Thoracic aorta (tissue), 2 donors: Measurements from ENCODE around the gene TGIF2. TPM values are rescaled to one million over a fixed set of nuclear protein-coding genes. Genes with fewer than 3 reads are reported as not detected.
"Not testable (repeated sequence)": the region's sequence is repeated elsewhere in the genome, so short reads cannot be mapped to it uniquely, and the experiment has no call there.

Experiments used
- ATAC-seq: fragments of 150-250 bp; one replicate; pipeline ENCODE4 v1.8.0; 2017; ENCODE audit warnings: low read depth; ENCODE audit not compliant: insufficient number of reproducible peaks, low FRiP score
- DNase-seq: peaks from one replicate; pipeline ENCODE4 v3.0.0-alpha.2; 2020; ENCODE audit warnings: low spot score
- H3K27ac ChIP-seq, 2 donors: fragments of 200-600 bp; sonication (generic); 1 replicate in 1 of 2; 2 replicates in 1 of 2; pipeline ENCODE4 v1.5.1; 2016; ENCODE audit warnings: mild to moderate bottlenecking in 2 of 2, moderate library complexity in 2 of 2
- H3K27me3 ChIP-seq: fragments of 200-600 bp; sonication (generic); replicated peaks from 2 replicates; pipeline ENCODE4 v1.6.0; 2016; ENCODE audit warnings: mild to moderate bottlenecking; ENCODE audit not compliant: insufficient read depth
- H3K36me3 ChIP-seq: fragments of 200-600 bp; sonication (generic); one replicate; pipeline ENCODE4 v1.5.1; 2016
- H3K4me1 ChIP-seq, 2 donors: fragments of 200-600 bp; sonication (generic); 1 replicate in 1 of 2; 2 replicates in 1 of 2; pipeline versions ENCODE4 v1.5.1 to v1.6.0; 2016; ENCODE audit warnings: low read depth in 2 of 2, mild to moderate bottlenecking in 1 of 2; ENCODE audit not compliant: control insufficient read depth in 1 of 2
- H3K4me3 ChIP-seq: fragments of 200-600 bp; sonication (generic); 2 replicates; pipeline ENCODE4 v1.5.1; 2016; ENCODE audit warnings: mild to moderate bottlenecking
- H3K9me3 ChIP-seq: fragments of 200-600 bp; sonication (generic); 2 replicates; pipeline ENCODE4 v1.5.1; 2016
- CTCF ChIP-seq: fragments of 200-600 bp; sonication (generic); IDR thresholded peaks from one replicate; pipeline ENCODE4 v1.5.1; 2019; ENCODE audit warnings: antibody characterized with exemption
- total RNA-seq, 2 donors: library from RNA; depleted of rRNA; stranded (reverse); fragments of >200 nt; gene quantifications; one replicate each; pipeline versions ENCODE4 v1.1.0 to v1.2.3, GENCODE V29; 2016

TGIF2 gene
- total RNA-seq, 2 donors from 2014 or later: 13.4 to 14.2 TPM

DNA sequence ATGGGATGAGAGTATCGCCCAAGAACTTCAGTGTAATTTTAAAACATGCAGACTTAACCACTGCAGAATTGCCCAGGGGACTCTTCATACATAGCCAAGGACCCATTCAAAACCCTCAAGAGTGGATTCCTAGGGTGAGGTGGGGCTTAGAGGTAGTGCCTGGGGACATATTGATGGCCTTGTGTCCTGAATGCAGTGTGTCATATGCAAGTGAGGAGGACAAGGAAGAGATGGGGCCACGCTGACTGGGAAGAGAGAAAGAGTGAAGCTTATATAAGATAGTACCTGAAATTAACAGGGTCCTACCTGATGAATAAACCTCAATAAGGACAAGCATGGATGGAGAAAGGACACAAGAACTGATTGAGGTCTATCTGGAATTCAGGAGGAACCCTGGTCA lies 18.1 kb upstream of the TGIF2 start:
- Histone ChIP-seq H3K27ac (no peak overlapping the region), H3K27me3 (no peaks in the 10 kb centered on the region), H3K4me1 (peaks cover 0 to 14% of the 10 kb centered on the region in 2 donors), H3K9me3 (no peaks in the 10 kb centered on the region), H3K4me3 (no peak overlapping the region), H3K36me3 (no peaks in the 10 kb centered on the region)
- ATAC-seq (no peak), DNase-seq (no peak)
- no peak for TF ChIP-seq CTCF

DNA sequence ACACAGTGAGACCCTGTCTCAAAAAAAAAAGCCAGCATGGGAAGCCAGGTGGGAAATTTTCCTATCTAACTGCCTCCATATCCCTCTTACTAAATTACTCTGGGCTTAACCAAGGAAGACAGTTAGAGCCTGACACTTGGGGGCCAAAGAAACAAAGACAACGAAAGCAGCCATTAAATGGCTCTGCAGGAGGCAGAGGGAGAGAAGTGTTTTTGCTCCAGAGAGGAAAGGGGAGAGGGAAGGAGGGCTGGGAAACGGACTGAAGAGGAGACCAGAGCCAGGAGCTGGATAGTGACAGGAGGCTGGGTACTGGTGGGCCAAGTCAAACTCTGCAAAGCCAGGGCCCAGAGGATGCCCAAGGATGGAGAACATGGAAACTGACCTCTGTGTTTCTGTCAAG lies 10.7 kb upstream of the TGIF2 start:
- ATAC-seq (no peak), DNase-seq (no peak)
- H3K36me3 ChIP-seq: no peaks in the 10 kb centered on the region
- no peak overlapping the region for H3K4me3 ChIP-seq
- no peak for TF ChIP-seq CTCF
- H3K4me1 ChIP-seq: no peaks in the 10 kb centered on the region
- no peak overlapping the region for H3K27ac ChIP-seq
- no peaks in the 10 kb centered on the region for H3K9me3 ChIP-seq
- no peaks in the 10 kb centered on the region for H3K27me3 ChIP-seq

DNA sequence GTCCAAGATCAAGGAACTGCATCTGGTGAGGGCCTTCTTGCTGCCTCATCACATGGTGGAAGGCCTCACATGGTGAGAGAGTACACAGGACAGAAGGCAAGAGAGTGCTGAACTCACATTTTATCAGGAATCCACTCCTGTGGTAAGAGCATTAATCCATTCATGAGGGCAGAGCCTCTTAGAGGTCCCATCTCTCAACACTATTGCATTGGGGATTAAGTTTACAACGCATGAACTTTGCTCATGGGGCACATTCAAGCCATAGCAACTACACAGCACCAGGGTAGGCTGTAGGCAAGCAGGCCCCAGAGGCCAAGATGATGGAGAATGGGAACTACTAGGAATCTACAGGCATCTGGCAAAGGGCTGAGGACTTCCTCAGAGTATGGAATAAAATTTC lies 10.0 kb upstream of the TGIF2 start:
- Histone ChIP-seq H3K4me1 (no peaks in the 10 kb centered on the region), H3K4me3 (no peak overlapping the region), H3K9me3 (no peaks in the 10 kb centered on the region), H3K27me3 (no peaks in the 10 kb centered on the region), H3K36me3 (no peaks in the 10 kb centered on the region), H3K27ac (no peak overlapping the region)
- ATAC-seq (no peak), DNase-seq (no peak)
- TF ChIP-seq CTCF: no peak

DNA sequence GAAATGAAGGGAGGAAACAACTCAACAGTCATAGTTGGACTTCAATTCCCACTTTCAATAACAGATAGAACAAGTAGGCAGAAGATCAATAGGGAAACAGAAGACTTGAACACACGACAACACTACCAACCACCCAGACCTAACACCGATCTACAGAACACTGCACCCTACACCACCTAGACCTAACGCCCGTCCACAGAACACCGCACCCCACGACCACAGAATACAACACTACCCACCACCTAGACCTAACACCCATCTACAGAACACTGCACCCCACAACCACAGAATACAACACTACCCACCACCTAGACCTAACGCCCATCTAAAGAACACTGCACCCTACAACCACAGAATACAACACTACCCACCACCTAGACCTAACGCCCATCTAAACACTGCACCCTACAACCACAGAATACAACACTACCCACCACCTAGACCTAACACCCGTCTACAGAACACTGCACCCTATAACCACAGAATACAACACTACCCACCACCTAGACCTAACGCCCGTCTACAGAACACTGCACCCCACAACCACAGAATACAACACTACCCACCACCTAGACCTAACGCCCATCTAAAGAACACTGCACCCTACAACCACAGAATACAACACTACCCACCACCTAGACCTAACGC lies 9.2 kb upstream of the TGIF2 start:
- ATAC-seq, H3K27ac ChIP-seq, H3K4me1 ChIP-seq, H3K36me3 ChIP-seq, H3K27me3 ChIP-seq, H3K4me3 ChIP-seq, DNase-seq, H3K9me3 ChIP-seq: not testable (repeated sequence)

GRCh38 chr20:36564726-36565121 lies 8.7 kb upstream of the TGIF2 start:
- H3K27ac ChIP-seq, H3K36me3 ChIP-seq, H3K4me1 ChIP-seq, H3K9me3 ChIP-seq, DNase-seq, ATAC-seq, H3K27me3 ChIP-seq, H3K4me3 ChIP-seq: not testable (repeated sequence)

GRCh38 chr20:36565520-36565919 lies 7.9 kb upstream of the TGIF2 start:
- Histone ChIP-seq H3K27ac (no peak overlapping the region), H3K9me3 (no peaks in the 10 kb centered on the region), H3K36me3 (no peaks in the 10 kb centered on the region), H3K4me1 (no peaks in the 10 kb centered on the region), H3K27me3 (no peaks in the 10 kb centered on the region), H3K4me3 (no peak overlapping the region)
- TF ChIP-seq CTCF: no peak
- DNase-seq (no peak), ATAC-seq (no peak)
